Measurements from ENCODE around the gene CRYBA4.

DNA sequence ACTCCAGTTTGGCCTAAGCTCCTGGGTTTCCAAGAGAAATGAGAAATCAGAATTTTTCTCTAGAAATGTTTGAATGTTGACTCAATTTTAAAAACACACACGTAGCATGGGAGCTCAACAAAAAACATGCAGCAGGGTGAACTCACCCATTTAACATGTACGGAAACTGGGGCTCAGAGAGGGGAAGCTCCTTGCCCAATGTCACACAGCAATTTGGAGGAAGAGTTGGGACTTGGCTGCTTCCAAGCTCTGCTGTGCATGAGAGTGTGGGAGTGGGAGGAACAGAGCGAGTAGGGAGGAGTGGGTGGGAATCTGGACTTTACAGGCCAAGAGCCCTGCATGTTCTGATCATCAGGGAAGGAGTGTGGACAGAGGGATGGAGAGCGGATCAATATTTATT is 37.8 kb upstream of the CRYBA4 start:
- TF ChIP-seq, protein P1, sequence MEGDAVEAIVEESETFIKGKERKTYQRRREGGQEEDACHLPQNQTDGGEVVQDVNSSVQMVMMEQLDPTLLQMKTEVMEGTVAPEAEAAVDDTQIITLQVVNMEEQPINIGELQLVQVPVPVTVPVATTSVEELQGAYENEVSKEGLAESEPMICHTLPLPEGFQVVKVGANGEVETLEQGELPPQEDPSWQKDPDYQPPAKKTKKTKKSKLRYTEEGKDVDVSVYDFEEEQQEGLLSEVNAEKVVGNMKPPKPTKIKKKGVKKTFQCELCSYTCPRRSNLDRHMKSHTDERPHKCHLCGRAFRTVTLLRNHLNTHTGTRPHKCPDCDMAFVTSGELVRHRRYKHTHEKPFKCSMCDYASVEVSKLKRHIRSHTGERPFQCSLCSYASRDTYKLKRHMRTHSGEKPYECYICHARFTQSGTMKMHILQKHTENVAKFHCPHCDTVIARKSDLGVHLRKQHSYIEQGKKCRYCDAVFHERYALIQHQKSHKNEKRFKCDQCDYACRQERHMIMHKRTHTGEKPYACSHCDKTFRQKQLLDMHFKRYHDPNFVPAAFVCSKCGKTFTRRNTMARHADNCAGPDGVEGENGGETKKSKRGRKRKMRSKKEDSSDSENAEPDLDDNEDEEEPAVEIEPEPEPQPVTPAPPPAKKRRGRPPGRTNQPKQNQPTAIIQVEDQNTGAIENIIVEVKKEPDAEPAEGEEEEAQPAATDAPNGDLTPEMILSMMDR (IDR thresholded peaks at IDR 0.05): no peak
- no peak for TF ChIP-seq ZFX (IDR thresholded peaks at IDR 0.05; ENCODE audit: borderline replicate concordance)
